ENCODE results near the gene HDAC4.

Gene HDAC4

DNA sequence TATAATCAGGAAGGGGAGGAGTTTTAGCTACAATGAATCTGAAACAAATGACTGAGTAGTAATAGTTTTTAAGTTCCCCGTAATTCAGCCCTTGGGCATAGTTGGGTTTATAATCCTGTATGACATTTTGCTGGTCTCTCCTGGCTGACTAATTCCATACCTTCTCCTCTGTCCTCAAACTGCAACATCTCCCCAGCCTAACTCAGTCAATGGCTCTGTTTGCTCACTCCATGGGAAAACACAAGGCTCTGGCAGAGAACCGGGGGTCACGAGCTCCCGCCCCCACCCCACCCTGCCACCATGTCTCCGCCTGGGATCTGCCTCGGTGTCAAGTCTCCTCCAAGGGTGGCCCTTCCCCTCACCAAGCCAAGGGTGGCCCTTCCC is 168.6 kb downstream of the HDAC4 start:
- H3K27ac Mint-ChIP-seq, result peak overlapping the region; percentile 68
- H3K36me3 Mint-ChIP-seq, result peaks cover 2% of the 10 kb centered on the region
- H3K27me3 Mint-ChIP-seq, result no peaks in the 10 kb centered on the region
- H3K4me3 Mint-ChIP-seq, result peak overlapping the region; percentile 59
- H3K4me1 Mint-ChIP-seq (ENCODE audit: low read depth), result peaks cover 49% of the 10 kb centered on the region
- no peaks in the 10 kb centered on the region for H3K9me3 Mint-ChIP-seq (ENCODE audit: low read depth)

DNA sequence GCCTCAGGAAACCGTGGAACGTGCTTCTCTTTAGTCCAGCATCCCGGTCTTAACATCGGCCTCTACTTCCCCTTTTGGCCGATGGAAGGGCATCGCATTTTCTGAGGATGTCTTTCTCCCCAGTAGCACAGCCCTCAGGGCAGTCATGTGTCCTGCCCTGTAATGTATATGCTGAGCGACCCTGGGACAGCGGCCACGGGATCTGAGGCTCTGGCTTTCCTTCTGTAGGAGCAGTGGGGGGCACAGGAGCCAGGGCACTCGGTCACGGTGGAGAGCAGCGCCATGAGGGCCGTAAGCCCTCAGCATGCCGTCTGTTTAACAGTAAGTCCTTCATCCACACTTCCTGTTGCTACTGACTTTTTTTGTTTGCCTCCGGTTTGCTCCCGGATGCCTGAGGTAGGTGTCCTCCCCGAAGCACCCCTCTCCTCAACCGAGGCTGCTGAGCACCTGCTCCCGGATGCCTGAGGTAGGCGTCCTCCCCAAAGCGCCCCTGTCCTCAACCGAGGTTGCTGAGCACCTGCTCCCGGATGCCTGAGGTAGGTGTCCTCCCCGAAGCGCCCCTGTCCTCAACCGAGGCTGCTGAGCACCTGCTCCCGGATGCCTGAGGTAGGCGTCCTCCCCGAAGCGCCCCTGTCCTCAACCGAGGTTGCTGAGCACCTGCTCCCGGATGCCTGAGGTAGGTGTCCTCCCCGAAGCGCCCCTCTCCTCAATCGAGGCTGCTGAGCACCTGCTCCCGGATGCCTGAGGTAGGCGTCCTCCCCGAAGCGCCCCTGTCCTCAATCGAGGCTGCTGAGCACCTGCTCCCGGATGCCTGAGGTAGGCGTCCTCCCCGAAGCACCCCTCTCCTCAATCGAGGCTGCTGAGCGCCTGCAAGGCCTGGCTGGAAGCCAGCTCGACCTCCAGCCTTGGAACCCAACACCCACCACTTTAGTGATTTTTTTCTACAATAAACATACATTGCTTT is 169.3 kb downstream of the HDAC4 start:
- H3K4me1 Mint-ChIP-seq (ENCODE audit: low read depth), result peaks cover 49% of the 10 kb centered on the region

DNA sequence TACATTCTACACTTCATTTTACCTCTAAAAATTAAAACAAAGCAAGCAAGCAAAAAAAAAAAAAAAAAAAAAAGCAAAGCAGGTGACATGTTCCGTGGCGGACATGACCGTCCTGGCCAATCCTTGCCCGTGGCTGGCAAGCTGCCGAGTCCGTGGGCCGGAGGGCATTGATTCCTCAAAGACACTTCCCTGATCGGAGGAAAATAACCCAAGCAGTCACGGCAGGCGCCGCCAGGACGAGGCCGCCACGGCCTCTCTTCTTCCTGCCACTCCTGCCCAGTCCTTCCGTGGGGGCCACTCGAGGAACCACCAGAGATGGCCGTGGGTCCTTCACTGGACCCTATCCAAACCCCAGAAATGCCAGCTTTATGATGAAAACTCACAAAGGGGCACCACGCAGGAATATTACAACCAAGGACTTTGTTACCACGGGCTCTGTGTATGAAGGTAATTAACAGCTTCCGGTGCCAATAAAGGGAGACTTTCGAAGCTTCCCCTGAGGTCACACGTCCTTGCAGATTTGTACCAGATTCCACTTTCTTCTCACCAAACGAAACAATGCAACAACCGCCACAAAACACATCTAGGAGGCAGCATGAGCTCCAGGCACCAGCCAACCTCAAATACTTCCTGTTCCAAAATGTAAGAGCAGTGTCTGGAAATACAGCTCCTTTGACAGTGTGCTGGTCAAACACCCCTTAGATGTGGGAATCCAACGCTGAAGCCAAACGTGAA is 170.3 kb downstream of the HDAC4 start:
- peaks cover 59% of the 10 kb centered on the region for H3K4me1 Mint-ChIP-seq (ENCODE audit: low read depth)
- H3K36me3 Mint-ChIP-seq, result peaks cover 2% of the 10 kb centered on the region
- peak overlapping the region; percentile 1 for H3K27ac Mint-ChIP-seq

More for the DNA sequence above, 169.3 kb downstream of the HDAC4 start:
- H3K4me3 Mint-ChIP-seq, result peak overlapping the region; percentile 59
- H3K27ac Mint-ChIP-seq, result peak overlapping the region; percentile 68
- no peaks in the 10 kb centered on the region for H3K9me3 Mint-ChIP-seq (ENCODE audit: low read depth)
- H3K27me3 Mint-ChIP-seq, result no peaks in the 10 kb centered on the region
- H3K36me3 Mint-ChIP-seq, result peaks cover 2% of the 10 kb centered on the region

DNA sequence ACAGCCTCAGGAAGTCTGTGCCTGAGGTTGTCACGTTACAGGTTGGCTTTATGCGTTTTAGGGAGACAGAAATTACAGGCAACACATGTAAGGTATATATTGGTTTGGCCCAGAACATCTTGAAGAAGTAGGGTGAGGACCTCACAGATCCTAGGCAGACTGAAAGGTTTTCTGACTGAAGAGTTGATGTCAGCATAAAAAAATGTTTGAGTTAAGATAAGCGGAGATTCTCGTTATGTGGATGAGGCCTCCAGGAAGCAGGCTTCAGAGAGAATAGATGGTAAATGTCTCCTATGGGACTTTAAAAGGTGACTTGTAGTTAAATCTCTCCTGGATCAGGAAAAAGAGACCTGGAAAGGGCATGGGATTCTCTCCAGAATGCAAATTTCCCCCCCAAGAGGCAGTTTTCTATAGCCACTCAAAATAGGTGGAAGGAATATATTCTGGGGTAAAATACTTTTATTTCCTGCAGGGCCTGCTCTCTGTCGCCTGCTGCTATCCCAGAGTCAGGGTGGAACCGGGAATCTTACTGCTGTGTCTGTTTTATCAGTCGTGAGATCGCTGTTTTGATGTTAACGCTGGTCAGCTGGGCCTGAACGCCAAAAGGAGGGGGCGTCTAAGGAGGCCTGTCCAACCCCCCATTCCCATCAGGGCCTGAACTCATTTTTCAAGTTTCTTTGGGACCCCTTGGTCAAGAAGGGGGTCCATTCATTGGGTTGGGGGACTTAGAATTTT is 171.1 kb downstream of the HDAC4 start:
- Mint-ChIP-seq H3K27ac (peak overlapping the region; percentile 25), H3K4me3 (no peak overlapping the region), H3K9me3 (ENCODE audit: low read depth) (no peaks in the 10 kb centered on the region), H3K27me3 (no peaks in the 10 kb centered on the region), H3K36me3 (peaks cover under 1% of the 10 kb centered on the region), H3K4me1 (ENCODE audit: low read depth) (peaks cover 62% of the 10 kb centered on the region)

More for the DNA sequence above, 170.3 kb downstream of the HDAC4 start:
- no peaks in the 10 kb centered on the region for H3K9me3 Mint-ChIP-seq (ENCODE audit: low read depth)
- no peaks in the 10 kb centered on the region for H3K27me3 Mint-ChIP-seq
- H3K4me3 Mint-ChIP-seq, result no peak overlapping the region

DNA sequence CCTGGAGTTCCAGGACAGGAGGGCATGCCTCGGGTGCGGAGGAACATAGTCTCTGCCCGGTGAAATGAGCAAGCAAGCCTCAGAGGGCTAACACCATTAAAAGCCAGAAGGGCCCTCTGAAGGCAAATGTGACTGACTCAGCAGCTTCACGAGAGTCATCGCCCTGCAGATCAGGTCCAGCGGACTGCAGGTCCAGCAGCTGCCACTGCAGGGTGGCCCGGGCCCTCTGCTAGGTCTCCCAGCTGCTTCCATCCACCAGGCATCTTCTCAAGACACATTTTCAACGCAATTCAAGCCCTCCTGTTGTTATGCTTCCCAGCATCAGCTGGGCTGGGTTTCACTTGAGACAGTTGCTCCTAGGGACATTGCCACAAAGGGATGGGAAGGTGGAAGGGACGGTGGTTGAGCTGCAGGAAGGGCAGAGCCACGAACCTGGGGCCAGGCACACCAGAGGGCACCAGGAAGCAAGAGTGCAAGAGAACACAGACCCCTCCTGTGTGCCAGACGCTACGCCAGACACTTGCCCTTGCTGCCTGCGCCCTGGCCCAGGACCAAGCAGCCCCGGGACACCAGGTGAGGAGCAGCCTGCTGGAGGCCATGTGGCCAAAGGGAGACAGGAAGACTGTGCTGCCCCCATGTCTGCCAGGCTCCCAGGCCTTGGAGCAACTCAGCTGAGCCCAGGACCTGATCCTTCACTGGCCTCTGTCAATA is 173.0 kb downstream of the HDAC4 start:
- Mint-ChIP-seq H3K4me1 (ENCODE audit: low read depth) (peaks cover 70% of the 10 kb centered on the region), H3K9me3 (ENCODE audit: low read depth) (no peaks in the 10 kb centered on the region), H3K4me3 (no peak overlapping the region), H3K27me3 (no peaks in the 10 kb centered on the region), H3K36me3 (no peaks in the 10 kb centered on the region), H3K27ac (peak overlapping the region; percentile 72)

DNA sequence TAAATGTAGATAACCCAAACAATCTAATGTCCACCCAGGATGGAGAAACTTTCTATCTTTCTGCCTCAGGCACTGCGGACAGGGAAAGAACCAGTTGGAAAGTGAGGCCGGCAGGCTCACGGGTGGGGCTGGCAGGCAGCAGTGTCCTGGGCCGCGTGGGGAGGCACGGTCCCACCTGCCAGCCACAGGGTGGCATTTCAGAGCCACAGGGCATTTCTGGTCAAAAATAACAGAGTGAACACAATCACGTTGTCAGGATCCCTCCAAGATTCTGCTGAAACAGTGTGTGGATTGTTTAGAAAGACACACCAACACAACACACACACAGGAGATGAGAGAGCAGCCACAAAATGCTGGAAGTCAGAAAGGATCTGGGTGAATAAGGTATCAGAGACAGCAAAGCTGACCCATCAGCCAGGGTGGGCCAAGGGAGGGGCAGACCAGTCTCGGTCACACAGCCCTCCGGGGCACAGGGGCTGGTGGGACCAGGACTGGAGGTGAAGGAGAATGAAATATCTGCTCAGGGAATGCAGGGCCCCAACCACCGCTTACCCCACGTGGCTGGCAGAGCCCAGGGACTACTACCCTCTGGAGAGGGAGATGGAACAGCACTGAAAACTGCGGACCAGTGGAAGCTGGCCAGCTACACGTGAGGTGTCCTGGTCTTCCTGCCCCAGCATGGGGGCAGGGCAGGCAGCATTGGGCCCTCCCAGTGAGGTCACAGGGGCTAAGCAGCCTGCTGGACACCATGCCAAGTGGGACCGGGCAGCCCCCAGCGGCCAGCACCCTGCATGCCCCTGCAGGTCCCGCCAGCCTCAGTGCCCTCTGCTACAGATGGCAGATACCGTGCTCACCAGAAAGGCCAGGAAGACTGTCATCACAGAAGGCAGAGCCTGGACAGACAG is 173.9 kb downstream of the HDAC4 start:
- Mint-ChIP-seq H3K4me3 (no peak overlapping the region), H3K27me3 (no peaks in the 10 kb centered on the region), H3K36me3 (no peaks in the 10 kb centered on the region), H3K27ac (peak overlapping the region; percentile 89), H3K9me3 (ENCODE audit: low read depth) (no peaks in the 10 kb centered on the region), H3K4me1 (ENCODE audit: low read depth) (peaks cover 75% of the 10 kb centered on the region)

DNA sequence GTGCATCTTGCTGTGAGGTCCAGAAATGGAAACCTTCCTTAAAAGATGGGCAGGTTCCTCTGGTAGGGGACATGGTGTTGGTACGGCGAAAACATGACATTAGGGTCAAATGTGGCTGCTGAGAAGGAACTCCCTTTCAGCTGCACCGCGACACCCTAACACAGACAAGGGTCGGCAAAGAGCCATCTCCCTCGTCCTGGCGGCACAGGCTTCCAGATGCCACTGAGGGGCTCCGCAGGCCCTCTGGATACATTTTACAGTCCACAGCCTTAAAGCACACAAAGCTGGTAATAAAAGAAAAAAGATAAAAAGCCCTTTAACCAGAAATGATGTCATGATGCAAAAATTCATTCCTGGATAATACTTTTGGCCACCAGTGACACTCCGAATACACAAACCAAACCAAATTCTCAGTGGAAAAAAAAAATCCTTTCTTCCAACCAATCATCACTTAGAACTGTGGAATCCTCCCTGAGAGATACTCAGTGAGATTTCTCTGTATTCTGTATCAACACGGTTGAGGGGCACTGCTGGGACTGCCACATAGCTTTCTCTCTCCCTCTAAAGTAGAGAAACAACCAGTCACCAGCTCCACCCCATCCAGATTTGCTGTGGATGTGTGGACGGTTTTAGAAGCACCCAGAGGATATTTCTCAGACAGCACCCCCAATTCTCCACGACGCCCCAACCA is 174.8 kb downstream of the HDAC4 start:
- H3K9me3 Mint-ChIP-seq (ENCODE audit: low read depth), result no peaks in the 10 kb centered on the region
- no peaks in the 10 kb centered on the region for H3K27me3 Mint-ChIP-seq
- peaks cover 76% of the 10 kb centered on the region for H3K4me1 Mint-ChIP-seq (ENCODE audit: low read depth)
- no peaks in the 10 kb centered on the region for H3K36me3 Mint-ChIP-seq
- peak overlapping the region; percentile 38 for H3K4me3 Mint-ChIP-seq
- H3K27ac Mint-ChIP-seq, result peak overlapping the region; percentile 89

DNA sequence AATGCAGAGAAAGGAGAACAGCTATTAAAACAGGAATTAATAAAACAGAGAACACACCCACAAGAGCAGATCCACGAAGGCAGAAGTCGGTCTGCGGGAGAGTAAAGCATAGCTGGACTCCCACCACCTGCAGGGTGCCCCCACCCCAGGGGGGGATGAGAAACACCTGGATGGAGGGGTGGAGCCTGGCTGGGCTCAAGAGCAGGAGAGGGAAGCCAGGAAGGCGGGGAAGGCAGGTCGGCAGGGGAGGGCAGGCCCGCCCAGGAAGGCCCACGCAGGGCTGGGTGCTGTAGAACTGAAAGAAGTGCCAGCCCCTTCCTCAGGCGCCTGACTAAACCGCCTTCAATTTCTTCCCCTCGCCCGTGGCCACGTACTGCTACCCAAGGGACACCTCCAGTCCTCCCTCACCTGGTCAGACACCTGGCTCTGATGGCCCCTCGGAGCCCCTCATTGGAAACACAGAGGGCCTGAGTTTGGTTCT is 175.4 kb downstream of the HDAC4 start:
- Mint-ChIP-seq H3K36me3 (no peaks in the 10 kb centered on the region), H3K4me3 (peak overlapping the region; percentile 68), H3K9me3 (ENCODE audit: low read depth) (no peaks in the 10 kb centered on the region), H3K4me1 (ENCODE audit: low read depth) (peaks cover 75% of the 10 kb centered on the region), H3K27me3 (no peaks in the 10 kb centered on the region), H3K27ac (peak overlapping the region; percentile 89)

DNA sequence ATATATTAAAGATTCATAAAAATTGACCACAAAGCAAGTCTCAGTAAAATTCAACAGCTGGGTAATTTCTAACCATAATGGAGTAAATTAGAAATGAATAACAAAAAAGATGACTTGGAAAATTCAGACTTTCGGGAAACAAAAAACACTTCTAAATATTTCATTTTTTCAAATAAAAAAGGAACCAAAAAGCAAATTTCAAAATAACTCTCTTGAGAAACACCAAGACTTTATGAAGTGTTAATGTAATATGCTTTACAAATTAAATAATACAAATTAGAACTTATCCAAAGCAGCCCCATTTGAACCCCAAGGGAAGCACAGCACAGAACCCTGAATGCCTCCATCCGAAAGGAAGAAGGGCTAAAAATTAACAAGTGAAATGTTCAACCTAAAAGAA is 175.9 kb downstream of the HDAC4 start:
- H3K4me3 Mint-ChIP-seq, result peak overlapping the region; percentile 68
- no peaks in the 10 kb centered on the region for H3K9me3 Mint-ChIP-seq (ENCODE audit: low read depth)
- H3K4me1 Mint-ChIP-seq (ENCODE audit: low read depth), result peaks cover 80% of the 10 kb centered on the region
- H3K27ac Mint-ChIP-seq, result peak overlapping the region; percentile 89
- no peaks in the 10 kb centered on the region for H3K36me3 Mint-ChIP-seq
- H3K27me3 Mint-ChIP-seq, result no peaks in the 10 kb centered on the region

DNA sequence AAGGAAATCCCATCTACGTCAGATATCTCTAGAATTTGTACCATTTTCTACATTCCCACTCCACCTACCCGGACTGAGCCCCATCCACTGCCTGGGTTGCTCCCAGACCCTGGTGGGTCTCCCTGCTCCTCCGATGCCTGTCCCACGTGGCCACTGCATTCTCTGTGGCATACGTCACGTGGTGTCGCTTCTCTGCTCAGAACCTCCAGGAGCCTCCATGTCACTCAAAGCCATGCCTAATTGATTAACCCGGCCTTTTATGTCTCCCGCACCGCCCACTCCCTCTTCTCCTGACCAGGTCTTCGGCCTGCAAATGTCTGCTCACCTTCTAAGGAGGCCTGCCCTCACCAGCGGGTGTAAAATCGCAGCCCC is 176.6 kb downstream of the HDAC4 start:
- Mint-ChIP-seq H3K4me3 (no peak overlapping the region), H3K9me3 (ENCODE audit: low read depth) (no peaks in the 10 kb centered on the region), H3K4me1 (ENCODE audit: low read depth) (peaks cover 76% of the 10 kb centered on the region), H3K36me3 (no peaks in the 10 kb centered on the region), H3K27ac (peak overlapping the region; percentile 72), H3K27me3 (no peaks in the 10 kb centered on the region)

DNA sequence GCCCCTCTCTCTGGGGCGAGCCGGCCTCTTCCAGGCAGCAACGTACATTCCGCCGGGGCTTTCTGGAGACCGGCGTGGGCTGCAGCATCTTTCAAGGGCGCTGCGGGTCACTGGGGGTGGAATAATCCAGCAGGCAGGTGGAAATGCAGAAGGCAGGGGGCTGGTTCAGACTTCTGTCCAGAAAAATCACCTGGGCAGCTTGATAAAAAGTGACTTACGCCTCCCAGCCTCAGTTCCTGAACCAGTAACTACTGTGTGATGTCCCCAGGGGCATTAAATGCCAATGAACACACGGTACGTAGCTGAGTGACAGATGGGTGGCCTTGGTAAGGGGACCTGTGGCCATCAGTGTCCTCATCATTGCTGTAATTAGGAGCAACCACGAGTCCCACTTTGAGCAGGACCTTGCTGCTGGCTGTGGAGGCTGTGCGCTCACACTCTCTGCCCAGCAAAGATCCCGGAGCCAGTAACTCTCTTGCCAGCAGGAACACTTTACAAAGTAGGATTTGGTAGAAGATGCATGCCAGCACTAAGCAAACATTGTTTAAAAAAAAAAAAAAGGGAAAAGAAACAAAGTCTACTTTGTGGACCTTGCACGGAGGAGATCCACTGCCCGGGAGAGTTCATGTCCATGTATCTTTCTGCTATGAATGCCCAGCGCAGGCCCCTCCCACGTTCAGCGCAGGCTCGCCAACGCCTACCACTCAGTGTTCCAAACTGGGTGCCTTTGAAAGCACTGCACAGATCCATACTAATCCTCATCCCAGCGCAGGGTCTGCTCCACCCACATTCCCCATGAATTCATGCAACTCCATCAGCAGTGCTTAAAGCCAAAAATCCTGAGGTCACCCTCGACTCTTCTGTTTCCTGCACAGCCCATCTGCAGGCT is 177.3 kb downstream of the HDAC4 start:
- Mint-ChIP-seq H3K4me3 (no peak overlapping the region), H3K36me3 (no peaks in the 10 kb centered on the region), H3K27me3 (no peaks in the 10 kb centered on the region), H3K9me3 (ENCODE audit: low read depth) (no peaks in the 10 kb centered on the region), H3K4me1 (ENCODE audit: low read depth) (peaks cover 75% of the 10 kb centered on the region), H3K27ac (peak overlapping the region; percentile 72)

DNA sequence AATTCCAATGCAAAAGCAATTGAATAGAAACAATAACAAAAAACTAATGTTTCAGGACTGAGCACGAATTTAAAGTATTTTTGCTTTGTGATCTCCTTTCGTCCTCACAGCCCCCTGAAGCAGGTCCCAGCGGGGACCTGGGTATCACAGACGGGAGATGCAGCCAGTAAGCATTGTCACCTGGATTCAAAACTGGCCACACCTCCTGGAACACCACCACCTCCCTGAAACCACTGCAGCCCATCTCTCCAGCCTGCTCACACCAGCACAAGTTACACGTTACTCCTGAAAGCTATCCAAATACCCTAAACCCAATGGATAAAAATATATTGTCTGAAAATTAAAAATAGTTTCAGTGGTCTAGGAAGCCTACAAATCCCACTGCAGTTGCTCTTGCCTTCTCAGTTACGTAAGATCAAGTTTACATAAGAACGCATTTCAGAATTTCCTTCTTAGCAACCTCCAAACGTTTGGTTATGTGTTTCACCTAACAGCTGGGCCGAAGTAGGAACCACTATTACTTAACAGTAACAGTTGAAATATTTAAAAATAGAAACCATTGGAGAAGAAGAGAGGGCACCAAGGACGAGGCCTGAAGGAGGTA is 178.0 kb downstream of the HDAC4 start:
- Mint-ChIP-seq H3K4me1 (ENCODE audit: low read depth) (peaks cover 71% of the 10 kb centered on the region), H3K36me3 (no peaks in the 10 kb centered on the region), H3K27me3 (no peaks in the 10 kb centered on the region), H3K9me3 (ENCODE audit: low read depth) (no peaks in the 10 kb centered on the region), H3K27ac (peak overlapping the region; percentile 87), H3K4me3 (peak overlapping the region; percentile 21)
